Measurements from ENCODE around the gene SLC37A1.

Gene SLC37A1

DNA sequence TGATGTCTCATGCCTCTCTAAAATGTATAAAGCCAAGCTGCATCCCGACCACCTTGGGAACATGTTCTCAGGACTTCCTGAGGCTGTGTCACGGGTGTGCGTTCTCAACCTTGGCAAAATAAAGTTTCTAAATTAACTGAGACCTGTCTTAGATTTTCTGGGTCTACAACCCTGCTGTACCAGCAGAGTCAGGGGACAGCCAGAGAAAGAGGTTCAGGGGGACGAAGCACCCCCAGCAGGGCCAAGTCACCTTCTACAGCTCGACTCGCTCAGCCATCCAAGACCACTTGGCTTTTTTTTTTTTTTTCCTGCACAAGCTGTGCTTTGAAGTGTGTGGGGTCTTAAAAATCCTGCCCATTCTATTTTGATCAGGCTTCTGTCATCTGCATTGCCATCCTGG, 111.3 kb downstream of the SLC37A1 start:
- TF ChIP-seq TAF1 (IDR thresholded peaks at IDR 0.05; ENCODE audit: borderline replicate concordance, insufficient read depth, low read length) (no peak), SIN3A (IDR thresholded peaks at IDR 0.05; ENCODE audit: borderline replicate concordance, insufficient read depth, low read length) (no peak), FOXP2 (optimal IDR thresholded peaks at IDR 0.05; ENCODE audit: borderline replicate concordance, extremely low read depth, extremely low read length, insufficient read depth) (no peak), POLR2AphosphoS5 (IDR thresholded peaks at IDR 0.05; ENCODE audit: low read depth, low read length) (no peak)
- TF ChIP-seq, protein P1, sequence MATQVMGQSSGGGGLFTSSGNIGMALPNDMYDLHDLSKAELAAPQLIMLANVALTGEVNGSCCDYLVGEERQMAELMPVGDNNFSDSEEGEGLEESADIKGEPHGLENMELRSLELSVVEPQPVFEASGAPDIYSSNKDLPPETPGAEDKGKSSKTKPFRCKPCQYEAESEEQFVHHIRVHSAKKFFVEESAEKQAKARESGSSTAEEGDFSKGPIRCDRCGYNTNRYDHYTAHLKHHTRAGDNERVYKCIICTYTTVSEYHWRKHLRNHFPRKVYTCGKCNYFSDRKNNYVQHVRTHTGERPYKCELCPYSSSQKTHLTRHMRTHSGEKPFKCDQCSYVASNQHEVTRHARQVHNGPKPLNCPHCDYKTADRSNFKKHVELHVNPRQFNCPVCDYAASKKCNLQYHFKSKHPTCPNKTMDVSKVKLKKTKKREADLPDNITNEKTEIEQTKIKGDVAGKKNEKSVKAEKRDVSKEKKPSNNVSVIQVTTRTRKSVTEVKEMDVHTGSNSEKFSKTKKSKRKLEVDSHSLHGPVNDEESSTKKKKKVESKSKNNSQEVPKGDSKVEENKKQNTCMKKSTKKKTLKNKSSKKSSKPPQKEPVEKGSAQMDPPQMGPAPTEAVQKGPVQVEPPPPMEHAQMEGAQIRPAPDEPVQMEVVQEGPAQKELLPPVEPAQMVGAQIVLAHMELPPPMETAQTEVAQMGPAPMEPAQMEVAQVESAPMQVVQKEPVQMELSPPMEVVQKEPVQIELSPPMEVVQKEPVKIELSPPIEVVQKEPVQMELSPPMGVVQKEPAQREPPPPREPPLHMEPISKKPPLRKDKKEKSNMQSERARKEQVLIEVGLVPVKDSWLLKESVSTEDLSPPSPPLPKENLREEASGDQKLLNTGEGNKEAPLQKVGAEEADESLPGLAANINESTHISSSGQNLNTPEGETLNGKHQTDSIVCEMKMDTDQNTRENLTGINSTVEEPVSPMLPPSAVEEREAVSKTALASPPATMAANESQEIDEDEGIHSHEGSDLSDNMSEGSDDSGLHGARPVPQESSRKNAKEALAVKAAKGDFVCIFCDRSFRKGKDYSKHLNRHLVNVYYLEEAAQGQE (IDR thresholded peaks at IDR 0.05; ENCODE audit: insufficient read depth in 1 of 2, low read depth in 2 of 2, low read length in 2 of 2): no peak

DNA sequence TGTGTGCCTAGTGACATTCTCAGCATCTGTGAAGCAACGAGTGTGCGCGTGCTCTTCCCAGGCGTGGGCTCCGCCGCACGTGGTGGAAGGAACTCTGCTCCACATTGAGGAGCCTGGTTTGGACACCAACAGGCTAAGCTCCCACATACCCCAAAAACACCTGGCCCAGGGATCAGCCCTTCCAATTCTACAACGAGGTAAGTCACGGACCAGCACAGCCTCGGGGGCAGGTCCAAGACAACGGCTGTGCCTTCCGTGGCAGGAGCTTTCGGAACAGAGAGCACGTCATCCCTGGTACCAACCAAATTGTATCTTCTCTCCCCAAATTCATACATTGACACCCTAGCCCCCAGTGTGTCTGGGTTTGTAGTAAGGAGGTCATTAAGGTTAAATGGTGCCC, 112.5 kb downstream of the SLC37A1 start:
- TF ChIP-seq TAF1 (IDR thresholded peaks at IDR 0.05; ENCODE audit: borderline replicate concordance, insufficient read depth, low read length) (no peak), POLR2AphosphoS5 (IDR thresholded peaks at IDR 0.05; ENCODE audit: low read depth, low read length) (no peak), FOXP2 (optimal IDR thresholded peaks at IDR 0.05; ENCODE audit: borderline replicate concordance, extremely low read depth, extremely low read length, insufficient read depth) (no peak), SIN3A (IDR thresholded peaks at IDR 0.05; ENCODE audit: borderline replicate concordance, insufficient read depth, low read length) (no peak)
- TF ChIP-seq, protein P1 (IDR thresholded peaks at IDR 0.05; ENCODE audit: insufficient read depth in 1 of 2, low read depth in 2 of 2, low read length in 2 of 2): no peak

DNA sequence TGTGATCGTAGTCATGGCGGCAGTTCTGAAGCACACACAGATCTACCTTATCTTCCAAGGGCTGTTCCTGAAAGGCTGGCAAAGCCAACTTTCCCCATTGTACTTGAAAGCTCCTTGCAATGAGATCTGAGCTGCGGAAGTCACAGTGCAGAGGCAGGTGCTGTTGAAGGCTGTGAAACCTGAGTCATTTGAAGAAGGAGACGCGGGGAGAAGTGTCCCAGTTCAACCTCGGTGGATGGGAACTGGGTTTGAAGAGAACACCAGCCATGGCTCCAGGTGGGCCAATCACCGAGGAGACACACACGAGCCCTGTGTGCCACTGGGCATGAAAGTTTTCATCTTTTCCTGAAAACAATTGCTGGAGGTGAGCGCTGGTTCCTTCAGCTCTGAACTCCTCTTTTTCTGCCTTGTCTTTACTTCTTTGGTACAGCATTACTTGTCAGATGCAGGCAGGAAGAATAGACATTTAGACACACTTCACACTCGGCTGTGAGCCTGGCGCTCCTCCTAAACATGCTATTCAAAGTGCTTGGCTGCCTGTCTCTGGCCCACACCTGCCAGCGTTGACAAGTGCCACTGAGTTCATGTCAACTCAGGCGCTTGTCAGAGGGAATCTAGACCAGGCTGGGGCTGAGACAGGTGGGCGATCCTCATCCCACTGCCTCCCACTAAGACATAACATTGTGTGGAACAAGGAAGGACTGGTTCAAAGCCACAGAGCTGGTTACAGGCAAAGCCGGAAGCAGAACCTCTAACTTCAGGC, 114.1 kb downstream of the SLC37A1 start:
- no peak for TF ChIP-seq FOXP2 (optimal IDR thresholded peaks at IDR 0.05; ENCODE audit: borderline replicate concordance, extremely low read depth, extremely low read length, insufficient read depth)
- no peak for TF ChIP-seq SIN3A (IDR thresholded peaks at IDR 0.05; ENCODE audit: borderline replicate concordance, insufficient read depth, low read length)
- no peak for TF ChIP-seq POLR2AphosphoS5 (IDR thresholded peaks at IDR 0.05; ENCODE audit: low read depth, low read length)
- TF ChIP-seq TAF1 (IDR thresholded peaks at IDR 0.05; ENCODE audit: borderline replicate concordance, insufficient read depth, low read length): no peak
- TF ChIP-seq, protein P1 (IDR thresholded peaks at IDR 0.05; ENCODE audit: insufficient read depth in 1 of 2, low read depth in 2 of 2, low read length in 2 of 2): no peak

DNA sequence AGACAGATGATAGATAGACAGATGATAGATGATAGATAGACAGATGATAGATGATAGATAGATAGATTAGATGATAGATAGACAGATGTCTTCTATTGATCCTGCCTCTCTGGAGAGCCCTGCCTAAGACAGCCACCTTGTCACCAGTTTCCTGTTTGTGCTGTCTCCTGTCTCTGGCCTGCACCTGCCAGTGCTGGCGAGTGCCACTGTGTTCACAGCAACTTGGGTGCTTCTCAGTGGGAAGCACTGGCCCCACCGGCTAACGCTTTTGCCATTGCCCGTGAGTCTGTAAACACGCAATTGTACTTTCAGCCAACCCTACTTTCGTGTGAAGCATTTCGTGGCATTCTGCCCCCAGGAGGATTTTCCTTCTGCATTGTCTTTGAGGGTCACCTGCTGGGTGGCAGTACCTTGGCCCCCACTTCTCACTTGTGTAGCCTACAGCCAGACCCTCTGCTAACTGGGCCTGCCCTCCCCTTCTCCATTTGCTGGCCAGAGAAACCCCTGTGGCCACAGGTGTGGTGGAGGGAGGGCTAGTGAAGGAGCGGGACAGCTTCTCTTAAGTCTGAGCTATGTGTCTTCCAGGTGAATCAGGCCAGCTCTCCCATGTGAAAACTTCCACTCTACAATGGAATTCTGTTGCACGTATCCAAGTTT, 116.4 kb downstream of the SLC37A1 start:
- TF ChIP-seq, protein P1 (IDR thresholded peaks at IDR 0.05; ENCODE audit: insufficient read depth in 1 of 2, low read depth in 2 of 2, low read length in 2 of 2): no peak
- TF ChIP-seq POLR2AphosphoS5 (IDR thresholded peaks at IDR 0.05; ENCODE audit: low read depth, low read length) (no peak), TAF1 (IDR thresholded peaks at IDR 0.05; ENCODE audit: borderline replicate concordance, insufficient read depth, low read length) (no peak), FOXP2 (optimal IDR thresholded peaks at IDR 0.05; ENCODE audit: borderline replicate concordance, extremely low read depth, extremely low read length, insufficient read depth) (no peak), SIN3A (IDR thresholded peaks at IDR 0.05; ENCODE audit: borderline replicate concordance, insufficient read depth, low read length) (no peak)
